ENCODE data around the gene WWC1. TPM values are rescaled to one million over a fixed set of nuclear protein-coding genes. Genes with fewer than 3 reads are reported as not detected.

The WWC1 gene
- total RNA-seq, 1 donor from 2014 or later, result 1.9 TPM

GRCh38 chr5:168447808-168448207 lies 156.4 kb downstream of the WWC1 start:
- ATAC-seq, result peak; percentile 70
- intact Hi-C loops (cut with DNase I), result no loop called here
- no peak for DNase-seq (ENCODE audit: missing footprints)

DNA sequence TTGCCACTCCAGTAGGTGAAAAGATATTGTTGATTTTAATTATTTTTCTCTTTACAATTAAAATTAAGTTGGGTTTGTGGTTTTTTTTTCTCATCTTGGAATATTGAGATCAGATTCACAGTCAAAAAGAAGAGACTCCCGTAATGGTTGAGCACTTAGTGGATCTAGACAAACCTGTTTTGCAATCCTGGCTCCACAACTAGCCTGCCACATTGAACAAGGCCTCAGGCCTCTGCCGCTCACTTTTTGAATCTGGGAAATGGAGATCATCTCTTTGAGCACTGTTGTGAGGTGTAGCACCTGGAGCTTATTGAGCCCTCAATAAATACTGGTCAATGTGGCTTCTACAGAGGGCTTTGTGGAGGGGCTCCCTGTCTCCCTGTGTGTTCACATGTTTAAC lies 157.7 kb downstream of the WWC1 start:
- no peak for DNase-seq (ENCODE audit: missing footprints)
- intact Hi-C loops (cut with DNase I), result no loop called here
- ATAC-seq, result no peak

- intact Hi-C loops (cut with DNase I), result no loop called here
- ATAC-seq (no peak), DNase-seq (ENCODE audit: missing footprints) (no peak)
Measured at GRCh38 chr5:168451565-168451964, 160.1 kb downstream of the WWC1 start.

GRCh38 chr5:168455201-168455600 lies 163.8 kb downstream of the WWC1 start:
- no peak for ATAC-seq
- no peak for DNase-seq (ENCODE audit: missing footprints)
- intact Hi-C loops (cut with DNase I), result no loop called here

DNA sequence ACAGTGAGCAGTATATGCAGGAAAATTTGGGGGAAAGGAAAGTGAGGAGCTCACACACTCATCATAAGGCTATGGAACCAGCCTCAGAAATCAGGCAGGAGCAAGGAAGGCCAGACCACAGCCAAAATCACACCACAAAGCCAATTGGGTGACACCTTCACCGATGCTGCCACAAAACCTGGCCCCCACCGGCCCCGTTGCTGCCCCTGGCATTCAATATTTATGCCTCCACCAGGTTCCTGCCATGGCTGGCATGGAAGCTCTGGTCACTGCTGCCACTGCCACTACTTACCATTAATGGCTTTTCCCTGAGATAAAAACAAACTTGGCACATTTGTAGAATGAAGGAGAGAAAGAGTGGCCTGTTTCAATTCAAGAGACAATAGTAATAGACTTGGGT lies 166.1 kb downstream of the WWC1 start:
- intact Hi-C loops (cut with DNase I), result no loop called here
- ATAC-seq (no peak), DNase-seq (ENCODE audit: missing footprints) (no peak)

DNA sequence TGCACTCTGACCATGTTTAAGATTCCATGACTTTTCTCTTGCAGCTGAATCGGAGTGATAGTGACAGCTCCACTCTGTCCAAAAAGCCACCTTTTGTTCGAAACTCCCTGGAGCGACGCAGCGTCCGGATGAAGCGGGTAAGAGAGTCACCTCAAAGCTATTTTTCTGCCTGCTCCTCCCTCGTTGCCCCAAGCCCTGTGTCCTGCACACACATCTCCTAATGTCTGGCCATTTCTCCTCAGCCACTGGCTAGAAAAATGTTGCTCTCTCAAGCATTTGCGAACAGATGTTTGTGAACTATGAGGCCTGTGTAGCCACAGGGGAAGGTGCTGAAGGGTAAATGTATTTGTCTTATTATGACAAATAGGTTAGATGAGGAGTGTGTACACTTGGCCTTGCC lies 169.2 kb downstream of the WWC1 start:
- DNase-seq (ENCODE audit: missing footprints) (no peak), ATAC-seq (no peak)
- intact Hi-C loops (cut with DNase I), result no loop called here

- intact Hi-C loops (cut with DNase I), result no loop called here
- no peak for ATAC-seq
- DNase-seq (ENCODE audit: missing footprints), result no peak
Measured at GRCh38 chr5:168463081-168463480, 171.6 kb downstream of the WWC1 start.

DNA sequence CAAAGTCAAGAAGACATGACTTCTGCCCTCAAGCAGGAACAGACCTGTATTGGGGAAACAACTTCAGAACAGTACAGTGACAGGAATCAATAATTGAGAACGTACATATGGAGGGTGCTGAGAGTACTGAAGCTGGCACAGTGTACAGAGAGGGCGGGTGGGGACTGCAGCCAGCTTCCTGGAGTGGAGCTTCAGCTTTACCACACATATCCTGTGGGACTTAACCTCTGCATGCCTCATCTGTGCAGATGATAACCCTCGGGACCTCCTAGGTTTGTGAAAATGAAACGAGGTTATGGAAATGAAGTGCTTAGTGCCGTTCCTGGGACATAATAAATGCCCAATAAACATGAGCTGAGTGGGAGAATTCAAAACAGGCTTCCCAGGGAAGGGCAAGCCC lies 172.8 kb downstream of the WWC1 start:
- intact Hi-C loops (cut with DNase I), result no loop called here
- DNase-seq (ENCODE audit: missing footprints) (no peak), ATAC-seq (no peak)

DNA sequence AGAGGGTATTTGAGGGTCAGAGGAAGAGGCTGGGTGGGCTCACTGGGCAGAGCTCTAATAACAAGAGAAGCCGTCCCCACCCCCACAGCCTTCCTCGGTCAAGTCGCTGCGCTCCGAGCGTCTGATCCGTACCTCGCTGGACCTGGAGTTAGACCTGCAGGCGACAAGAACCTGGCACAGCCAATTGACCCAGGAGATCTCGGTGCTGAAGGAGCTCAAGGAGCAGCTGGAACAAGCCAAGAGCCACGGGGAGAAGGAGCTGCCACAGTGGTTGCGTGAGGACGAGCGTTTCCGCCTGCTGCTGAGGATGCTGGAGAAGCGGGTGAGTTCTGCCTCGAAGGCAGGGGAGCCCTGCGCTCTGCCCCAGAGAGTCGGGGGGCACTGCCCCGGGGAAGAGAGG lies 173.2 kb downstream of the WWC1 start:
- no peak for ATAC-seq
- DNase-seq (ENCODE audit: missing footprints), result no peak
- intact Hi-C loops (cut with DNase I), result no loop called here

DNA sequence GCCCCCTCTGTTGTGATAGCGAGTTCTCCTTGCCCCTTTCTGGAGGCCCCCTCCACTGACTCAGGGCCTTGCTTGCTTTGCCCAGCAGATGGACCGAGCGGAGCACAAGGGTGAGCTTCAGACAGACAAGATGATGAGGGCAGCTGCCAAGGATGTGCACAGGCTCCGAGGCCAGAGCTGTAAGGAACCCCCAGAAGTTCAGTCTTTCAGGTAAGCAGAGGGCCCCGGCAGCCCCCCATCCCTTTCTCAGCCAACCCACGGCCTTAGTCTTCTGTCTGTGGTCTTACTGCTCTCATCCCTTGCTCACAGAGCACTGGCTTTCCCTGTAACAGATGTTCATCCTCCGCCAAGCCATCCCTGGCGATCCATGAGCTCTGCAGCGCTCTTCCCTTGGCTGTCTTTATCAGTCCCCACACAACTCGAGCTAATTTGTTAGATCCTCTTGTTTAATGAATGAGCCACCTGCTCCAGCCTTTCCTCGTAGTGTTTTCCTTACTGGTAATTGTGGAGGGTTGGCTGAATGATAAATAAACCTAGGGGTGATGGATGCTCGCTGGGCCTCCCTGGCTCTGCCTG lies 176.4 kb downstream of the WWC1 start:
- ATAC-seq (no peak), DNase-seq (ENCODE audit: missing footprints) (no peak)
- intact Hi-C loops (cut with DNase I), result no loop called here

GRCh38 chr5:168468836-168469235 lies 177.4 kb downstream of the WWC1 start:
- DNase-seq (ENCODE audit: missing footprints) (no peak), ATAC-seq (no peak)
- intact Hi-C loops (cut with DNase I), result no loop called here

DNA sequence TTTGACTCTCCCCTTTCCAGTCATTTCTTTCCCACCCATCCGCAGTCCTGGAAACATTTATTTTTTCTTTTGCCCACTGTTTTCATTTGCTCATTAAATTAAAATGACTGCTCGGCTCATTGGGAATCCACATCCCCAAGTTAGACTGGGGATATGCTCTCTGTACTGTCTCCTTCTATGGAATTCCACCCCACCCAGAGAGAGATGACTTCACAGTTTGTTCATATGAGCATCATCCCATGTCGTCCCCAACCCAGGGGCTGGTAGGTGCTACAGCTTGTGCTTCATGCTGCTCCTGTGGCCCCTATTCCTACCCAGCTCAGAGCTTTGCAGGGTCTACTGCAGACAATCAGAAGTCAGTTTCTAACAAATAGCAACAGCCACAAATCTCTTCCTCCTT lies 178.4 kb downstream of the WWC1 start:
- no peak for DNase-seq (ENCODE audit: missing footprints)
- intact Hi-C loops (cut with DNase I), result no loop called here
- no peak for ATAC-seq

- ATAC-seq (no peak), DNase-seq (ENCODE audit: missing footprints) (no peak)
- intact Hi-C loops (cut with DNase I), result no loop called here
Measured at GRCh38 chr5:168471785-168472184, 180.3 kb downstream of the WWC1 start.

DNA sequence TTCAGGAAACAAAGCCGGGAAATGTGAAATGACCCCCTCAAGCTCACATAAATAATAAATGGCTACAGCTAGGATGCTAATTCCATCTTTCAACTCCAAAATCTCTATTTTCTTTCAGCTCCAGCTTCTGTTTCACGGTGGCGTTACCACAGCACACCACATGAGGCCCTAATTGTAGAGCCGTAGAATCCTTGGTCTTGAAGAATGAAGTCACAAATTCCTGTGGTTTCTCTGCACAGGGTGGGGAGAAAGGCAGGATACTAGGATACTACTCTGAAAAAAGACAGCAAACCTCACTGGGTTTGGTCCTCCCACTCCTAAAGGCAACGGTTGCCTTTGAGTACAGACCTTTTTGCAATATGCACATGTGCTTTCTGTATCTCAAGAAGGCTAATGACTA lies 180.9 kb downstream of the WWC1 start:
- intact Hi-C loops (cut with DNase I), result no loop called here
- ATAC-seq, result no peak
- DNase-seq (ENCODE audit: missing footprints), result no peak

GRCh38 chr5:168474319-168474718 lies 182.9 kb downstream of the WWC1 start:
- intact Hi-C loops (cut with DNase I), result no loop called here
- DNase-seq (ENCODE audit: missing footprints) (no peak), ATAC-seq (no peak)

DNA sequence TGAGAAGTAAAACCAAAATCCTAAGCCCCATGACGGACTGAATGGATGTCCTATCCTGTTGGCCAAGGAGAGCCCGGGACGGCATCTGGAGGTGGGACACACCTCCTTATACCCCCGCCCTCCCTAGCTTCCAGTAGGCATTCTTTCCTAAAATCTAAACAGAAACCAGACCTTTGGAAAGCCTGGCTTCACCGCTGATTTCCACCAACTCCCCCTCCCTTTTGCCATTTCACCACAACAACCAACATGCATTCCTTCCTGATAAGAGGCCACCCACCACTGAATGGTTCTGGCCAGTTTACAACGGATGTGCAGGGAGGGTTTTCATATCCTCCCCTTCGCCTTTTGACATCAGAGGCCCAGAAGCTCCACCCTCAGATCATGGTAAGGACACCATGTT lies 185.6 kb downstream of the WWC1 start:
- intact Hi-C loops (cut with DNase I), result no loop called here
- DNase-seq (ENCODE audit: missing footprints), result no peak
- no peak for ATAC-seq

GRCh38 chr5:168479166-168479565 lies 187.7 kb downstream of the WWC1 start:
- no peak for DNase-seq (ENCODE audit: missing footprints)
- intact Hi-C loops (cut with DNase I), result no loop called here
- ATAC-seq, result no peak

DNA sequence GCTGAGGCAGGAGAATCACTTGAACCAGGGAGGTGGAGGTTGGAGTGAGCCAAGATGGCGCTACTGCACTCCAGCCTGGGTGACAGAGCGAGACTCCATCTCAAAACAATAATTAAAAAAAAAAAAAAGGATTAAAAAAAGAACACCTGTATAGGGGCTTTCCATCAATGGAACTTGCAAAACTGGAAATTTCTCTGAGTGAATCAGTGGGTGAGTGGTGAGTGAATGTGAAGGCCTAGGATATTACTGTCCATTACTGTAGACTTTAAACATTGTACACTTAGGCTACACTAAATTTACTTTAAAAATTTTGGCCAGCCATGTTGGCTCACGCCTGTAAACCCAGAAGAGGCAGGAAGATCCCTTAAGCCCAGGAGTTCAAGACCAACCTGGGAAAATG lies 189.2 kb downstream of the WWC1 start:
- DNase-seq (ENCODE audit: missing footprints) (no peak), ATAC-seq (no peak)
- intact Hi-C loops (cut with DNase I), result no loop called here

DNA sequence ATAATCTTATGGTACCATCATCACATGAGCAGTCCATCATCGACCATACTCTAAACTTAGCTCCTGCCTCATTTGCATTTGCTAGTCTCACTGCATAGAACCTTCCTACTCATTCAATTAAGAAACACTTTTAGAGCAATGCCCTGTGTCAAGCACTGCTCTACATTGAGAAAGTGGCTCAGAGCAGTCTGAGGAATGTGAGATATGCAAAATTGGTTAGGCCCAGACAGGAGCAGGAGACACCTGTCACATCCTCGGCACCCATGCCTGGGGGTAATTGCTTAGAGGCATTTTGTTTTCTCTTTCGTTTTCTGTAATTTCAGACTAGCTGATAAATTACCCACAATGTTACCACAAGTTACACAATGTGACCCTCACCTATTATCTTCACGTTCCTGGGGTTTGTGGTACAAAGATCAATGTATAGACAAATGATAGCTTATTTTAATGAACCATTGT lies 189.9 kb downstream of the WWC1 start:
- ATAC-seq (no peak), DNase-seq (ENCODE audit: missing footprints) (no peak)
- intact Hi-C loops (cut with DNase I), result no loop called here

DNA sequence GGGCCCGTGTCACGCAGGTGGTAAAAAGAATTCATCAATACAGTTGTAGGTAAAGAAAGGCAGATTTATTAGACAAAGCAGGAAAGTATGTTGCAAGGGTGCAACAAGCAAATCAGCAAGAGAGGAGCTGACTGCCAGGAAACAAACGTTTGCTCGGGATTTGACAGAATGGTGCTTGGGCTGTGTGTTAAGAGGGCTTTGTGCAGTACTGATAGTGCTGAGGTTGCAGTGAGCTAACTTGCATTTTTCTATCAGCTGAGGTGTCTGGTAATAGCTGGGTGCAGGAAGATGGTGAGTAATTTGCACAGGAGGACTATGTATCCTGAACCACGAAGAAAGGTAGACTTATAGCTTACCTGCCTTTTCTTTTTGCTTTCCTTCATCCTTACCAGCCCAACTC lies 190.9 kb downstream of the WWC1 start:
- no peak for DNase-seq (ENCODE audit: missing footprints)
- ATAC-seq, result no peak
- intact Hi-C loops (cut with DNase I), result no loop called here

- intact Hi-C loops (cut with DNase I), result loop anchor here (2.0 to 5.0 kb wide), 2 partner anchors 91 to 218 kb away; partner anchors contain the start of gene PANK3
- ATAC-seq, result peak; percentile 98
- DNase-seq (ENCODE audit: missing footprints), result peak; percentile 94
Measured at GRCh38 chr5:168486136-168486879, 194.9 kb downstream of the WWC1 start, which contains the start of gene RARS1. Gene RARS1 (plus strand): TSS chr5:168486471. CDS start chr5:168486499, 28 bp downstream.
